Right lobe of liver (tissue), 6 donors: Measurements from ENCODE around the gene ZIC1. TPM values are rescaled to one million over a fixed set of nuclear protein-coding genes. Genes with fewer than 3 reads are reported as not detected.

Experiments
- ATAC-seq, 4 donors: fragments of 200-7000 bp; cut with Tn5 transposase; one replicate each; pipeline ENCODE4 v1.9.1; 2020; ENCODE audit warnings: mild to moderate bottlenecking in 4 of 4, moderate library complexity in 4 of 4
- DNase-seq, 3 donors: peaks; one replicate each; pipeline ENCODE4 v3.0.0-alpha.2; 2020
- H3K27ac ChIP-seq, 3 donors: fragments of 200-600 bp; one replicate each; pipeline ENCODE4 v1.8.0; 2022
- H3K27me3 ChIP-seq, 2 donors: fragments of 200-600 bp; one replicate each; pipeline ENCODE4 v1.8.0; 2022
- H3K36me3 ChIP-seq, 4 donors: fragments of 200-600 bp; sonication (generic) in 1 of 4; one replicate each; pipeline versions ENCODE4 v1.5.1 to v1.8.0; 2017 to 2022; ENCODE audit warnings: control low read depth in 1 of 4
- H3K4me1 ChIP-seq, 4 donors: fragments of 200-600 bp; sonication (generic) in 1 of 4; one replicate each; pipeline versions ENCODE4 v1.5.1 to v1.8.0; 2017 to 2022; ENCODE audit warnings: control low read depth in 1 of 4
- H3K4me3 ChIP-seq, 3 donors: fragments of 200-600 bp; one replicate each; pipeline ENCODE4 v1.8.0; 2022
- H3K9me3 ChIP-seq, 4 donors: fragments of 200-600 bp; sonication (generic) in 1 of 4; one replicate each; pipeline versions ENCODE4 v1.5.1 to v1.8.0; 2017 to 2022; ENCODE audit warnings: control low read depth in 1 of 4
- POLR2A ChIP-seq: fragments of 450-650 bp; IDR thresholded peaks from one replicate; pipeline ENCODE4 v1.6.1; 2017; ENCODE audit warnings: antibody characterized with exemption, mild to moderate bottlenecking
- WGBS: methylation state at CpG from one replicate; pipeline ENCODE4 v1.1.6; 2018; ENCODE audit warnings: low coverage, low lambda C conversion rate; ENCODE audit not compliant: insufficient coverage; ENCODE audit errors: missing lambda C conversion rate; 5-methylcytosine and 5-hydroxymethylcytosine counted together
- intact Hi-C, 2 donors: fragments of 100-400 bp; cut with DNase I; formaldehyde crosslinking; loops; one replicate each; pipeline versions ENCODE4 v1.11.2 to v1.14.1; 2022
- total RNA-seq, 6 experiments: library from RNA; depleted of rRNA in 2 of 6; stranded (reverse); fragments of >200 nt in 2 of 6; fragmentation: NEBNext Ultra II Directional in 3 of 6; extraction: Animal tissue kit (Norgen Biotek cat#: 25700) in 3 of 6; gene quantifications; one replicate each; pipeline versions ENCODE4 v1.1.0 to v1.2.4, GENCODE V29; 2016 to 2023
- TF ChIP-seq, protein P1 (sequence below), 4 donors: fragments of 200-600 bp in 3 of 4; fragments of 450-650 bp in 1 of 4; IDR thresholded peaks; one replicate each; pipeline versions ENCODE4 v1.5.1 to v1.8.0; 2016 to 2022; ENCODE audit warnings: antibody characterized with exemption in 4 of 4, mild to moderate bottlenecking in 2 of 4
- donor health status: DM: no; HTN: yes; CAD: no.
- donor health status: DM: no; HTN: no; CAD: no.
- donor health status: DM: no; HTN: no; CAD: no.
- donor health status: DM: no; HTN: yes; CAD: no.
- donor health status: DM: no; HTN: yes; CAD: no.

The ZIC1 gene
- total RNA-seq, 6 experiments from 2014 or later: 1.1 to 14.6 (median 9.6) TPM

DNA sequence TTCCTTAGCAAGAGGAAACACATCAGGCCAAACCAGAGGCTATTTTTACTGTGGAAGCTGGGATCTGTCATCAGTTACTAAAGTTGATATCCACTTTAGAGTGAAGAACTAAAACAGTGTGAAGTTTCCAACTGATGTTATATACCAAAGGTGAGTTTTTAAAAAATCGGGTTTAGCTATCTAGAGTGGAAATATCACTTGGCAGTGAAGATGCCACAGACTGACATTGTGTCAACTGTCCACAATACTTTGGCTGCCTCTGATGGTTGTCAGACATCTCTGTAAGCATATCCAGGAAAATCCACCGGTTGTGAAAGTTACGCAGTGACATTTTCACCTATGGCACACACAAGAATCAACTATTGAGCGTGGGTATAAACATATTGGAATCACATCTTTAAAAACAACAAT, 9.2 kb downstream of the ZIC1 start:
- H3K4me3 ChIP-seq: no peak overlapping the region
- no peak overlapping the region for H3K27ac ChIP-seq
- peaks cover 16 to 51% of the 10 kb centered on the region in 2 donors for H3K27me3 ChIP-seq
- H3K36me3 ChIP-seq: no peaks in the 10 kb centered on the region
- DNase-seq (no peak), ATAC-seq (no peak)
- no peaks in the 10 kb centered on the region for H3K9me3 ChIP-seq
- WGBS: 40% methylated on average over 2 of the region's 4 CpGs
- TF ChIP-seq, protein P1, sequence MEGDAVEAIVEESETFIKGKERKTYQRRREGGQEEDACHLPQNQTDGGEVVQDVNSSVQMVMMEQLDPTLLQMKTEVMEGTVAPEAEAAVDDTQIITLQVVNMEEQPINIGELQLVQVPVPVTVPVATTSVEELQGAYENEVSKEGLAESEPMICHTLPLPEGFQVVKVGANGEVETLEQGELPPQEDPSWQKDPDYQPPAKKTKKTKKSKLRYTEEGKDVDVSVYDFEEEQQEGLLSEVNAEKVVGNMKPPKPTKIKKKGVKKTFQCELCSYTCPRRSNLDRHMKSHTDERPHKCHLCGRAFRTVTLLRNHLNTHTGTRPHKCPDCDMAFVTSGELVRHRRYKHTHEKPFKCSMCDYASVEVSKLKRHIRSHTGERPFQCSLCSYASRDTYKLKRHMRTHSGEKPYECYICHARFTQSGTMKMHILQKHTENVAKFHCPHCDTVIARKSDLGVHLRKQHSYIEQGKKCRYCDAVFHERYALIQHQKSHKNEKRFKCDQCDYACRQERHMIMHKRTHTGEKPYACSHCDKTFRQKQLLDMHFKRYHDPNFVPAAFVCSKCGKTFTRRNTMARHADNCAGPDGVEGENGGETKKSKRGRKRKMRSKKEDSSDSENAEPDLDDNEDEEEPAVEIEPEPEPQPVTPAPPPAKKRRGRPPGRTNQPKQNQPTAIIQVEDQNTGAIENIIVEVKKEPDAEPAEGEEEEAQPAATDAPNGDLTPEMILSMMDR (IDR thresholded peaks at IDR 0.05): no peak
- TF ChIP-seq POLR2A: no peak
- intact Hi-C loops: no loop called here
- peaks cover 0 to 9% (median 3%) of the 10 kb centered on the region in 4 donors for H3K4me1 ChIP-seq

DNA sequence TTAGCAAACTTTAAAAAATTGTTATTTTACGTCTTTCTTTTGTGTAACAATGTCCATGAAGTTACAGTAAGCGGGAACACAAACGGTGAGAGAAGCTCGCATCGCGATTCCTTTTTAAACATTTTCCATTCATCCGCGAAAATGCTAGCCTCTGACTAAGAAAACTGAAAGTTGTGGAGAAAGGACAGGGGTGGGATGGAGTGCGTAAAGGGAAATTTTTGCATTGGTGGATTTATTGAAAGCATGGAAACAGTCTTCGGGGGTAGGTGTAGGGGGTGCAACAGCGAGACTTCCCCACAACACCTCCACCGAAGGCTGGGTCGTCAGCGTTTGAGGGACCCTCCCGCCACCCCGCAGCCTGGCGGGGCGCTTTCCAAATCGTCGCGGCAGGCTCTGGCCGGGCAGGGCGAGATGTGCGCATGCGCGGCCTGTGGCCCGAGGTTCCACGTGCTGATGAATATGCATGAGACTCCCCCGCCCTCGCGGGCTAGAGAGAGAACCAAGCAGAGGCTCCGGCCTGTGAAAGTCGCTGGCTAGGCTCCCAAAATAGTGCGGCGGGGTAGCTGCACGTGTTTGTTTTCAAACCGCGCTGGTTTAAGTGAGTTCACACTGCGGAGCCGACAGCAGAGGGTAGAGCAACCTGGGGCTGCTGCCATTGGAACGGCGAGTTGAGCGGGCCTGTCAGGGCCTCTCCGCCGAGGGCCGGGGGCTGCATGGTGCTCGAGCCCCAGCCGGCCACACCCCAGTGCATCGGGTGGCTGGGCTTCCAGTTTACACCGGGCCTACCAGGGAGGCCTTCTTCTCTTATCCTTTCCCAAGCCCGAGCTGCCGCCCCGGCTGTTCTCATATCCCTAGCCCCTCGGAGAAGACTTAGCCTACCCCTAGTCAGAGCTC, 9.9 kb downstream of the ZIC1 start:
- no peaks in the 10 kb centered on the region for H3K36me3 ChIP-seq
- H3K27me3 ChIP-seq: peaks cover 16 to 54% of the 10 kb centered on the region in 2 donors
- no peaks in the 10 kb centered on the region for H3K9me3 ChIP-seq
- ATAC-seq: peak; percentile 16 to 59 (median 48)
- WGBS: 21% methylated on average over 10 of the region's 54 CpGs
- peaks cover 0 to 9% (median 3%) of the 10 kb centered on the region in 4 donors for H3K4me1 ChIP-seq
- intact Hi-C loops: no loop called here
- TF ChIP-seq POLR2A: no peak
- TF ChIP-seq, protein P1 (IDR thresholded peaks at IDR 0.05): no peak
- no peak overlapping the region for H3K4me3 ChIP-seq
- DNase-seq: no peak
- H3K27ac ChIP-seq: no peak overlapping the region

DNA sequence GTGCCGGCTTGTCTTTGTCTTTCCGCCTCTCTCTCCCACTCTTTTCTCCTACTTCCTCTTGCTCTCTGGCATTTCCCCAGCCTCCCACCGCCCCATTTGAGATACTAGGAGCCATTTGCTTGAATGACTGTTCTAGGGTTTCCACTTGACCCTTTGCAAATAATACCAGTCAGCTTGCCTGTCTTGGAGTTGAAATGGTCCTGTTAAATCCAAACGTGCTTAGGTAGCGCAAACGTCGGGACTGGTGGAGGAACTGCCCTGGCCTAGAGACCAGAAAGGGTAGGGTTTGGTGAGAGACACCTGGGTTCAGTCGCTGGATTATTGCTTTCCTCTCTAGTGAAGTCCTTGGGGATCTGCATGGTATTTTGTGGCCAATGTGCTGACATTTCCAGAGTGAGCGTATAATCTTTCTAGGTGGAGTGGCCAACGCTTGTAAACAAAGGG, 10.6 kb downstream of the ZIC1 start:
- WGBS: 12% methylated on average over 8 of the region's 10 CpGs
- DNase-seq (no peak), ATAC-seq (no peak)
- Histone ChIP-seq H3K27ac (no peak overlapping the region), H3K27me3 (peaks cover 16 to 59% of the 10 kb centered on the region in 2 donors), H3K9me3 (no peaks in the 10 kb centered on the region), H3K4me1 (peaks cover 0 to 9% (median 3%) of the 10 kb centered on the region in 4 donors), H3K36me3 (no peaks in the 10 kb centered on the region), H3K4me3 (no peak overlapping the region)
- intact Hi-C loops: no loop called here
- TF ChIP-seq, protein P1 (IDR thresholded peaks at IDR 0.05): no peak
- TF ChIP-seq POLR2A: no peak

DNA sequence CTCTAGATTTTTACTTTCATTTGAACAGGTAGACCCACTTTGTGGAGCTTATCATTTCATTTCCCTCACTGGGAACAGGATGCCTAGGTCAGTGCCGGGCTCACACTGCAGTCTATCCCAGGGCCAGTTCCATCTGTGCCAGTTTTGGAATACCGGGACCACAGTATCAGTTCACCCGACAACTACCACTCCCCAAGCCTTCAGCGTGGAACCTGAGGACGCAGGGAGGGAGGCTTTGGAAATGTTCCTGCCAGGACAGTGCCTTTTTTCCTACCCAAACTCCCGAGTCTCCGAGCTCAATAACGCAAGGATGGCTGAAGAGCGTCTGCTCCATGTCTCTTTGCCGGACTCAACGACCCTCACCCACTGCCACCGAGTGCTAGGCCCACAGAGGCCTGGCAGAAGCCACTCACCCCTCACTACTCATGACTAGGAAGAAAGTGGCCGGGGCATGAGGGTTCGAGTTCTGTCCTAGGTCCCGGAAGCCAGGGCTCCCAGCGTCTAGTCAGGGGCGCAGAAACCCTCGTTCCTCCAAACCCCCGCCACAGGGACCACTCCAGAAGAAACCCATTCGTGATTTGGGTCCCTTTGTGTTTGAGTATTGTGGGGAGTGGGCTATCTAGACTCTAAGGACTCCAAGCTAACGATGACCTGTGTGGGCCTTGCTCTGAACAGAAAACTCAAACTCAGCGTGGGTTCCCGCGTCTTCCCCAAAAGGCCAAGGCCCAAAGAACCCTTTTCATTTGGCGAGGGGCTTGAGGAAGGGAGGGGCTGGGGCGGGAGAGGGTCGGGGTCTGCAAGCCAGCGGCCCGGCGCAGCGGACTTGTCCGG, 11.4 kb downstream of the ZIC1 start:
- no peaks in the 10 kb centered on the region for H3K9me3 ChIP-seq
- WGBS: 13% methylated on average over 10 of the region's 32 CpGs
- no peaks in the 10 kb centered on the region for H3K36me3 ChIP-seq
- peaks cover 0 to 9% (median 3%) of the 10 kb centered on the region in 4 donors for H3K4me1 ChIP-seq
- intact Hi-C loops: no loop called here
- no peak overlapping the region for H3K27ac ChIP-seq
- DNase-seq (no peak), ATAC-seq (no peak)
- no peak for TF ChIP-seq POLR2A
- TF ChIP-seq, protein P1 (IDR thresholded peaks at IDR 0.05): no peak
- H3K4me3 ChIP-seq: no peak overlapping the region
- peaks cover 16 to 58% of the 10 kb centered on the region in 2 donors for H3K27me3 ChIP-seq
